BLaER1 treated with 17β-estradiol and CSF1 and Interleukin-3, amounts not matched to agents 10 nM and 100 nM (cell line): ENCODE results near the gene SERPINA3.

Experiments
- H3K27ac ChIP-seq, 11 experiments: shearing (Covaris generic); formaldehyde crosslinking; 2 replicates each; pipeline ENCODE4 v1.8.1; 2022
- H3K27me3 ChIP-seq, 11 experiments: shearing (Covaris generic); formaldehyde crosslinking; 2 replicates each; pipeline ENCODE4 v1.8.1; 2022
- H3K36me3 ChIP-seq, 11 experiments: shearing (Covaris generic); formaldehyde crosslinking; 2 replicates each; pipeline ENCODE4 v1.8.1; 2022
- H3K4me1 ChIP-seq, 10 experiments: shearing (Covaris generic); formaldehyde crosslinking; 2 replicates each; pipeline ENCODE4 v1.8.1; 2022
- H3K4me2 ChIP-seq, 11 experiments: shearing (Covaris generic); formaldehyde crosslinking; 2 replicates each; pipeline ENCODE4 v1.8.1; 2022
- H3K4me3 ChIP-seq, 10 experiments: shearing (Covaris generic); formaldehyde crosslinking; 2 replicates each; pipeline ENCODE4 v1.8.1; 2022
- H3K9ac ChIP-seq, 11 experiments: shearing (Covaris generic); formaldehyde crosslinking; 2 replicates each; pipeline ENCODE4 v1.8.1; 2022
- H3K9me3 ChIP-seq, 11 experiments: shearing (Covaris generic); formaldehyde crosslinking; replicated peaks in 1 of 11; 2 replicates each; pipeline ENCODE4 v1.8.1; 2022
- H4K20me1 ChIP-seq, 11 experiments: shearing (Covaris generic); formaldehyde crosslinking; 2 replicates each; pipeline ENCODE4 v1.8.1; 2022
- Cebpa-rat ChIP-seq, 11 experiments: shearing (Covaris generic); IDR thresholded peaks; 2 replicates each; pipeline ENCODE4 v1.8.1; 2022

SERPINA3 gene

GRCh38 chr14:94654071-94654861, 42.1 kb downstream of the SERPINA3 start:
- Histone ChIP-seq H3K36me3 (no peaks in the 10 kb centered on the region), H3K9me3 (peaks cover 4 to 12% (median 8%) of the 10 kb centered on the region in 11 experiments), H4K20me1 (no peaks in the 10 kb centered on the region), H3K4me1 (peaks cover 0 to 15% (median 2%) of the 10 kb centered on the region in 10 experiments; a peak in 8 of 20 replicates), H3K27ac (no peak overlapping the region), H3K4me3 (no peak overlapping the region), H3K9ac (no peak overlapping the region), H3K4me2 (peak overlapping the region in 1 of 11 experiments; percentile 63; a peak in 2 of 22 replicates), H3K27me3 (no peaks in the 10 kb centered on the region)
- no peak for TF ChIP-seq Cebpa-rat (IDR thresholded peaks at IDR 0.05)

GRCh38 chr14:94655169-94655710, 43.0 kb downstream of the SERPINA3 start:
- no peaks in the 10 kb centered on the region for H3K36me3 ChIP-seq
- no peak overlapping the region for H3K9ac ChIP-seq
- H3K9me3 ChIP-seq: peaks cover 0 to 5% (median 0%) of the 10 kb centered on the region in 11 experiments; a peak in 2 of 22 replicates
- H3K4me3 ChIP-seq: no peak overlapping the region
- H4K20me1 ChIP-seq: no peaks in the 10 kb centered on the region
- no peak overlapping the region for H3K27ac ChIP-seq
- H3K4me1 ChIP-seq: peaks cover 0 to 15% (median 2%) of the 10 kb centered on the region in 10 experiments; a peak in 8 of 20 replicates
- no peak for TF ChIP-seq Cebpa-rat (IDR thresholded peaks at IDR 0.05)
- peak overlapping the region in 4 of 11 experiments; percentile 23 to 70 (median 52); a peak in 6 of 22 replicates for H3K4me2 ChIP-seq
- no peaks in the 10 kb centered on the region for H3K27me3 ChIP-seq

GRCh38 chr14:94656043-94656442, 43.9 kb downstream of the SERPINA3 start:
- Histone ChIP-seq H3K4me1 (peaks cover 0 to 15% (median 2%) of the 10 kb centered on the region in 10 experiments; a peak in 8 of 20 replicates), H3K9me3 (peaks cover 0 to 4% (median 0%) of the 10 kb centered on the region in 11 experiments; a peak in 1 of 22 replicates), H3K4me3 (no peak overlapping the region), H3K36me3 (no peaks in the 10 kb centered on the region), H3K27ac (no peak overlapping the region), H3K9ac (no peak overlapping the region), H4K20me1 (no peaks in the 10 kb centered on the region), H3K4me2 (no peak overlapping the region), H3K27me3 (no peaks in the 10 kb centered on the region)
- no peak for TF ChIP-seq Cebpa-rat (IDR thresholded peaks at IDR 0.05)

- peaks cover 12 to 44% (median 22%) of the 10 kb centered on the region in 10 experiments for H3K4me1 ChIP-seq
- no peak for TF ChIP-seq Cebpa-rat (IDR thresholded peaks at IDR 0.05)
- no peak overlapping the region for H3K4me2 ChIP-seq
- H3K4me3 ChIP-seq: no peak overlapping the region
- no peaks in the 10 kb centered on the region for H4K20me1 ChIP-seq
- H3K9ac ChIP-seq: no peak overlapping the region
- no peaks in the 10 kb centered on the region for H3K27me3 ChIP-seq
- H3K36me3 ChIP-seq: no peaks in the 10 kb centered on the region
- peaks cover 0 to 15% (median 3%) of the 10 kb centered on the region in 11 experiments; a peak in 6 of 22 replicates for H3K9me3 ChIP-seq
- no peak overlapping the region for H3K27ac ChIP-seq
Observed at GRCh38 chr14:94659256-94659655, 47.1 kb downstream of the SERPINA3 start.

- Histone ChIP-seq H3K4me1 (peaks cover 17 to 44% (median 28%) of the 10 kb centered on the region in 10 experiments), H3K4me2 (no peak overlapping the region), H4K20me1 (no peaks in the 10 kb centered on the region), H3K27me3 (no peaks in the 10 kb centered on the region), H3K27ac (no peak overlapping the region), H3K4me3 (no peak overlapping the region), H3K9ac (no peak overlapping the region), H3K9me3 (peaks cover 0 to 15% (median 3%) of the 10 kb centered on the region in 11 experiments; a peak in 6 of 22 replicates), H3K36me3 (no peaks in the 10 kb centered on the region)
- TF ChIP-seq Cebpa-rat (IDR thresholded peaks at IDR 0.05): no peak
Observed at GRCh38 chr14:94659901-94660300, 47.7 kb downstream of the SERPINA3 start.

GRCh38 chr14:94660306-94660946, 48.2 kb downstream of the SERPINA3 start:
- TF ChIP-seq Cebpa-rat (IDR thresholded peaks at IDR 0.05): no peak

GRCh38 chr14:94663538-94663937, 51.3 kb downstream of the SERPINA3 start:
- no peaks in the 10 kb centered on the region for H4K20me1 ChIP-seq
- TF ChIP-seq Cebpa-rat (IDR thresholded peaks at IDR 0.05): no peak

More at GRCh38 chr14:94660306-94660946, 48.2 kb downstream of the SERPINA3 start:
- Histone ChIP-seq H3K9me3 (peaks cover 0 to 15% (median 3%) of the 10 kb centered on the region in 11 experiments; a peak in 6 of 22 replicates), H3K27me3 (no peaks in the 10 kb centered on the region), H3K36me3 (no peaks in the 10 kb centered on the region), H3K27ac (no peak overlapping the region), H3K4me2 (peak overlapping the region in 1 of 11 experiments; percentile 15; a peak in 1 of 22 replicates), H3K9ac (no peak overlapping the region), H4K20me1 (no peaks in the 10 kb centered on the region), H3K4me1 (peaks cover 17 to 44% (median 31%) of the 10 kb centered on the region in 10 experiments), H3K4me3 (no peak overlapping the region)

GRCh38 chr14:94663965-94664704, 51.9 kb downstream of the SERPINA3 start:
- Histone ChIP-seq H3K36me3 (no peaks in the 10 kb centered on the region), H3K4me3 (peak overlapping the region in 1 of 10 experiments; percentile 20; a peak in 1 of 20 replicates), H3K27me3 (no peaks in the 10 kb centered on the region), H4K20me1 (no peaks in the 10 kb centered on the region), H3K4me1 (peaks cover 17 to 45% (median 31%) of the 10 kb centered on the region in 10 experiments), H3K9ac (peak overlapping the region in 9 of 11 experiments; percentile 40 to 84 (median 65); a peak in 17 of 22 replicates), H3K4me2 (peak overlapping the region; percentile 62 to 94 (median 78)), H3K9me3 (peaks cover 0 to 15% (median 3%) of the 10 kb centered on the region in 11 experiments; a peak in 6 of 22 replicates), H3K27ac (peak overlapping the region; percentile 55 to 96 (median 85))
- TF ChIP-seq Cebpa-rat (IDR thresholded peaks at IDR 0.05): peak in 6 of 11 experiments; percentile 15 to 76 (median 42); a peak in 5 of 22 replicates

More at GRCh38 chr14:94663538-94663937, 51.3 kb downstream of the SERPINA3 start:
- peak overlapping the region in 4 of 10 experiments; percentile 7 to 31 (median 25); a peak in 3 of 20 replicates for H3K4me3 ChIP-seq
- H3K9ac ChIP-seq: peak overlapping the region in 8 of 11 experiments; percentile 34 to 70 (median 60); a peak in 13 of 22 replicates
- peaks cover 17 to 45% (median 31%) of the 10 kb centered on the region in 10 experiments for H3K4me1 ChIP-seq
- H3K27me3 ChIP-seq: no peaks in the 10 kb centered on the region
- peak overlapping the region; percentile 62 to 94 (median 78) for H3K4me2 ChIP-seq
- peaks cover 0 to 15% (median 3%) of the 10 kb centered on the region in 11 experiments; a peak in 6 of 22 replicates for H3K9me3 ChIP-seq
- H3K36me3 ChIP-seq: no peaks in the 10 kb centered on the region
- peak overlapping the region; percentile 55 to 96 (median 85) for H3K27ac ChIP-seq
